ENCODE results near the gene ADAMTS12. TPM values are rescaled to one million over a fixed set of nuclear protein-coding genes. Genes with fewer than 3 reads are reported as not detected.

Gene ADAMTS12
- polyA plus RNA-seq, 6 donors from 2014 or later, result not detected

GRCh38 chr5:33476992-33477391 lies 414.8 kb downstream of the ADAMTS12 start:
- no peak for DNase-seq
- Mint-ChIP-seq H3K27ac (no peak overlapping the region), H3K27me3 (no peaks in the 10 kb centered on the region), H3K4me3 (no peak overlapping the region), H3K4me1 (peaks cover 12 to 14% (median 12%) of the 10 kb centered on the region in 3 donors), H3K36me3 (peaks cover 43 to 53% of the 10 kb centered on the region in 2 donors), H3K9me3 (peaks cover 3 to 28% (median 15%) of the 10 kb centered on the region in 7 donors)
- ATAC-seq (ENCODE audit: low read depth in 2 of 2), result no peak

- H3K27me3 Mint-ChIP-seq, result no peaks in the 10 kb centered on the region
- H3K27ac Mint-ChIP-seq, result peak overlapping the region in 4 of 6 donors; percentile 8 to 49 (median 27)
- peaks cover 3 to 28% (median 15%) of the 10 kb centered on the region in 7 donors for H3K9me3 Mint-ChIP-seq
- peaks cover 51 to 62% of the 10 kb centered on the region in 2 donors for H3K36me3 Mint-ChIP-seq
- no peak for DNase-seq
- ATAC-seq (ENCODE audit: low read depth in 2 of 2), result no peak
- peaks cover 12 to 14% (median 12%) of the 10 kb centered on the region in 3 donors for H3K4me1 Mint-ChIP-seq
- H3K4me3 Mint-ChIP-seq, result peak overlapping the region in 1 of 8 donors; percentile 54
Measured at GRCh38 chr5:33475706-33476105, 416.1 kb downstream of the ADAMTS12 start.

- Mint-ChIP-seq H3K27ac (peak overlapping the region in 1 of 6 donors; percentile 18), H3K4me1 (peaks cover 12 to 14% (median 12%) of the 10 kb centered on the region in 3 donors)
- ATAC-seq (ENCODE audit: low read depth in 2 of 2), result no peak
Measured at GRCh38 chr5:33474931-33475499, 416.8 kb downstream of the ADAMTS12 start.

GRCh38 chr5:33474004-33474403 lies 417.8 kb downstream of the ADAMTS12 start:
- Mint-ChIP-seq H3K4me3 (no peak overlapping the region), H3K27me3 (no peaks in the 10 kb centered on the region), H3K36me3 (peaks cover 59 to 70% of the 10 kb centered on the region in 2 donors), H3K4me1 (peaks cover 12 to 14% (median 12%) of the 10 kb centered on the region in 3 donors), H3K27ac (peak overlapping the region in 1 of 6 donors; percentile 25), H3K9me3 (peaks cover 3 to 28% (median 15%) of the 10 kb centered on the region in 7 donors)
- DNase-seq, result no peak
- no peak for ATAC-seq (ENCODE audit: low read depth in 2 of 2)

More at GRCh38 chr5:33474931-33475499, 416.8 kb downstream of the ADAMTS12 start:
- DNase-seq, result no peak
- Mint-ChIP-seq H3K27me3 (no peaks in the 10 kb centered on the region), H3K4me3 (no peak overlapping the region), H3K36me3 (peaks cover 57 to 69% of the 10 kb centered on the region in 2 donors), H3K9me3 (peaks cover 3 to 28% (median 15%) of the 10 kb centered on the region in 7 donors)

Other genes with a start within 250 kb of the ADAMTS12 start
- not detected for gene RXFP3, start 44.4 kb upstream of the ADAMTS12 start, polyA plus RNA-seq (ENCODE audit: low read depth in 6 of 6)
- not detected for gene SLC45A2, start 92.7 kb upstream of the ADAMTS12 start, polyA plus RNA-seq (ENCODE audit: low read depth in 6 of 6)
- gene AMACR, start 116.1 kb upstream of the ADAMTS12 start, polyA plus RNA-seq (ENCODE audit: low read depth in 6 of 6), result 10 to 100 TPM in 2 of 6 donors, 1 to 10 TPM in 4; 4.3 to 12.5 (median 8.3) TPM
- under 1 TPM in 4 of 6 donors, not detected in 2; 0.51 to 0.92 (median 0.67) TPM for gene C1QTNF3, start 151.2 kb upstream of the ADAMTS12 start, polyA plus RNA-seq (ENCODE audit: low read depth in 6 of 6)